ENCODE measurements around the gene MAP7D2.

DNA sequence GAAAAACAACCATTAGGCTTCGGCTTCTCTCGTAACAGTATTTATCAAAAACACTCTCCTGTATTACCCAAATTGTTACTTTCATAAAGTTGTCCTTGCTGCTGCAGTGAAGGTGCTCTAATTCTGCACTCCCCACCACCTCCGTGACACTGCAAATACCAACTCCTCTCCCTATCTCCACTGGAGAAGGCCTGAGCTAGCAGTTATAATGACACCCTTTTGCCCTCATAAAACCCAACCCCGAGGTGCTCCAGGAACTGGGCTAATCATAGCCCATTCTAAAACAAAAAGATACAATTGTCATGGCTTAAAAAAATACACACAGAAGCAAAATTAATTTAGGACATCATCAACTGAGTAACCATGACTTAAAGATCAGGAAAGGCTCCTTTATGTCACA is 59.2 kb downstream of the MAP7D2 start:
- TF ChIP-seq, protein P1, sequence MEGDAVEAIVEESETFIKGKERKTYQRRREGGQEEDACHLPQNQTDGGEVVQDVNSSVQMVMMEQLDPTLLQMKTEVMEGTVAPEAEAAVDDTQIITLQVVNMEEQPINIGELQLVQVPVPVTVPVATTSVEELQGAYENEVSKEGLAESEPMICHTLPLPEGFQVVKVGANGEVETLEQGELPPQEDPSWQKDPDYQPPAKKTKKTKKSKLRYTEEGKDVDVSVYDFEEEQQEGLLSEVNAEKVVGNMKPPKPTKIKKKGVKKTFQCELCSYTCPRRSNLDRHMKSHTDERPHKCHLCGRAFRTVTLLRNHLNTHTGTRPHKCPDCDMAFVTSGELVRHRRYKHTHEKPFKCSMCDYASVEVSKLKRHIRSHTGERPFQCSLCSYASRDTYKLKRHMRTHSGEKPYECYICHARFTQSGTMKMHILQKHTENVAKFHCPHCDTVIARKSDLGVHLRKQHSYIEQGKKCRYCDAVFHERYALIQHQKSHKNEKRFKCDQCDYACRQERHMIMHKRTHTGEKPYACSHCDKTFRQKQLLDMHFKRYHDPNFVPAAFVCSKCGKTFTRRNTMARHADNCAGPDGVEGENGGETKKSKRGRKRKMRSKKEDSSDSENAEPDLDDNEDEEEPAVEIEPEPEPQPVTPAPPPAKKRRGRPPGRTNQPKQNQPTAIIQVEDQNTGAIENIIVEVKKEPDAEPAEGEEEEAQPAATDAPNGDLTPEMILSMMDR (IDR thresholded peaks at IDR 0.05; ENCODE audit: low read depth, low read length, missing input control) = no peak
- TF ChIP-seq YY1 (IDR thresholded peaks at IDR 0.05) (no peak), RAD21 (IDR thresholded peaks at IDR 0.05) (no peak), HNF4G (IDR thresholded peaks at IDR 0.05) (no peak), TAF1 (conservative IDR thresholded peaks at IDR 0.05) (no peak), SP1 (IDR thresholded peaks at IDR 0.05) (no peak), JUND (IDR thresholded peaks at IDR 0.05) (no peak), GABPA (IDR thresholded peaks at IDR 0.05 in 1 of 2, conservative IDR thresholded peaks at IDR 0.05 in 1 of 2) (no peak)
- TF ChIP-seq, protein P2, sequence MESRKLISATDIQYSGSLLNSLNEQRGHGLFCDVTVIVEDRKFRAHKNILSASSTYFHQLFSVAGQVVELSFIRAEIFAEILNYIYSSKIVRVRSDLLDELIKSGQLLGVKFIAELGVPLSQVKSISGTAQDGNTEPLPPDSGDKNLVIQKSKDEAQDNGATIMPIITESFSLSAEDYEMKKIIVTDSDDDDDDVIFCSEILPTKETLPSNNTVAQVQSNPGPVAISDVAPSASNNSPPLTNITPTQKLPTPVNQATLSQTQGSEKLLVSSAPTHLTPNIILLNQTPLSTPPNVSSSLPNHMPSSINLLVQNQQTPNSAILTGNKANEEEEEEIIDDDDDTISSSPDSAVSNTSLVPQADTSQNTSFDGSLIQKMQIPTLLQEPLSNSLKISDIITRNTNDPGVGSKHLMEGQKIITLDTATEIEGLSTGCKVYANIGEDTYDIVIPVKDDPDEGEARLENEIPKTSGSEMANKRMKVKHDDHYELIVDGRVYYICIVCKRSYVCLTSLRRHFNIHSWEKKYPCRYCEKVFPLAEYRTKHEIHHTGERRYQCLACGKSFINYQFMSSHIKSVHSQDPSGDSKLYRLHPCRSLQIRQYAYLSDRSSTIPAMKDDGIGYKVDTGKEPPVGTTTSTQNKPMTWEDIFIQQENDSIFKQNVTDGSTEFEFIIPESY (IDR thresholded peaks at IDR 0.05) = no peak
- TF ChIP-seq, protein P3, sequence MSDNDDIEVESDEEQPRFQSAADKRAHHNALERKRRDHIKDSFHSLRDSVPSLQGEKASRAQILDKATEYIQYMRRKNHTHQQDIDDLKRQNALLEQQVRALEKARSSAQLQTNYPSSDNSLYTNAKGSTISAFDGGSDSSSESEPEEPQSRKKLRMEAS (IDR thresholded peaks at IDR 0.05) = no peak
- TF ChIP-seq, protein P4, sequence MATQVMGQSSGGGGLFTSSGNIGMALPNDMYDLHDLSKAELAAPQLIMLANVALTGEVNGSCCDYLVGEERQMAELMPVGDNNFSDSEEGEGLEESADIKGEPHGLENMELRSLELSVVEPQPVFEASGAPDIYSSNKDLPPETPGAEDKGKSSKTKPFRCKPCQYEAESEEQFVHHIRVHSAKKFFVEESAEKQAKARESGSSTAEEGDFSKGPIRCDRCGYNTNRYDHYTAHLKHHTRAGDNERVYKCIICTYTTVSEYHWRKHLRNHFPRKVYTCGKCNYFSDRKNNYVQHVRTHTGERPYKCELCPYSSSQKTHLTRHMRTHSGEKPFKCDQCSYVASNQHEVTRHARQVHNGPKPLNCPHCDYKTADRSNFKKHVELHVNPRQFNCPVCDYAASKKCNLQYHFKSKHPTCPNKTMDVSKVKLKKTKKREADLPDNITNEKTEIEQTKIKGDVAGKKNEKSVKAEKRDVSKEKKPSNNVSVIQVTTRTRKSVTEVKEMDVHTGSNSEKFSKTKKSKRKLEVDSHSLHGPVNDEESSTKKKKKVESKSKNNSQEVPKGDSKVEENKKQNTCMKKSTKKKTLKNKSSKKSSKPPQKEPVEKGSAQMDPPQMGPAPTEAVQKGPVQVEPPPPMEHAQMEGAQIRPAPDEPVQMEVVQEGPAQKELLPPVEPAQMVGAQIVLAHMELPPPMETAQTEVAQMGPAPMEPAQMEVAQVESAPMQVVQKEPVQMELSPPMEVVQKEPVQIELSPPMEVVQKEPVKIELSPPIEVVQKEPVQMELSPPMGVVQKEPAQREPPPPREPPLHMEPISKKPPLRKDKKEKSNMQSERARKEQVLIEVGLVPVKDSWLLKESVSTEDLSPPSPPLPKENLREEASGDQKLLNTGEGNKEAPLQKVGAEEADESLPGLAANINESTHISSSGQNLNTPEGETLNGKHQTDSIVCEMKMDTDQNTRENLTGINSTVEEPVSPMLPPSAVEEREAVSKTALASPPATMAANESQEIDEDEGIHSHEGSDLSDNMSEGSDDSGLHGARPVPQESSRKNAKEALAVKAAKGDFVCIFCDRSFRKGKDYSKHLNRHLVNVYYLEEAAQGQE (IDR thresholded peaks at IDR 0.05) = no peak
